Activated T-helper 1 cell treated with anti-CD3 and anti-CD28 coated beads, Interleukin-12 subunit alpha, Interleukin-12 subunit beta, Interleukin-2, Interleukin-4 antibody, amounts not matched to agents 30 ng/mL and 10 ng/mL and 1 ng/mL, durations not matched to agents 14 hours and 24 hours and 36 hours (primary cell): Measurements from ENCODE around the gene GGTLC1. TPM values are rescaled to one million over a fixed set of nuclear protein-coding genes. Genes with fewer than 3 reads are reported as not detected.
"Not testable (repeated sequence)": the region's sequence is repeated elsewhere in the genome, so short reads cannot be mapped to it uniquely, and the experiment has no call there.

Source experiments
- DNase-seq: peaks from one replicate; pipeline ENCODE4 v3.0.0; 2021; ENCODE audit warnings: low spot score
- H3K27ac Mint-ChIP-seq: one replicate; pipeline ENCODE4 v1.8.0; 2021; ENCODE audit warnings: mild to moderate bottlenecking, mixed read lengths
- H3K27me3 Mint-ChIP-seq: one replicate; pipeline ENCODE4 v1.8.0; 2022; ENCODE audit warnings: mild to moderate bottlenecking, moderate library complexity, mixed read lengths; ENCODE audit not compliant: insufficient read depth
- H3K36me3 Mint-ChIP-seq: one replicate; pipeline ENCODE4 v1.8.0; 2021; ENCODE audit warnings: low read depth, mixed read lengths
- H3K4me1 Mint-ChIP-seq: one replicate; pipeline ENCODE4 v1.8.0; 2021; ENCODE audit warnings: low read depth, mixed read lengths
- H3K4me3 Mint-ChIP-seq: one replicate; pipeline ENCODE4 v1.8.0; 2021; ENCODE audit warnings: mild to moderate bottlenecking, moderate library complexity, mixed read lengths
- H3K9me3 Mint-ChIP-seq: one replicate; pipeline ENCODE4 v1.8.0; 2021; ENCODE audit warnings: mixed read lengths
- intact Hi-C: fragments of 100-400 bp; cut with micrococcal nuclease; formaldehyde crosslinking; loops from one replicate; pipeline ENCODE4 v1.15.1; 2024
- total RNA-seq: library from RNA; stranded (reverse); gene quantifications from 2 replicates; pipeline ENCODE4 v1.2.3, GENCODE V29; 2022

Gene GGTLC1
- total RNA-seq, 1 donor from 2014 or later, result not detected

DNA sequence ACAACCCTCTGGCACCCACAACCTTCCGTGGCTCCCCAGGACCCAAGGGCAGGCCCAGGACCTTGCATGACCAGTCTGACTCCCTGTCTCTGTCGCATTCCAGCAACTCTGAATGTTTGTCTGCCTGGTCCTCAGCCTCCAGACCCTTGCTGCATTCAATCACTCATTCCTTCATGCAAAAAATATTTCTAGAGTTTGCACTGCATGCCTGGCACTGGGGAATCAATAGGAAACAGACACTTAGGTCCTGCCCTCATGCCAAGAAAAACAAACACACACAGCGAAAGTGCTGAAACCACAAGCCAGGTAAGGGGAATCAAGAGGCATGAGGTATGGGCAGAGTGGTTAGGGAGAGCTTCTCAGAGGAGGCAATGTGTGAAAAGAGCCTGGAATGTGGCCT lies 1.9 kb downstream of the GGTLC1 start:
- H3K4me3 Mint-ChIP-seq, H3K4me1 Mint-ChIP-seq, H3K27ac Mint-ChIP-seq, H3K9me3 Mint-ChIP-seq, intact Hi-C loops, DNase-seq, H3K27me3 Mint-ChIP-seq, H3K36me3 Mint-ChIP-seq: not testable (repeated sequence)

DNA sequence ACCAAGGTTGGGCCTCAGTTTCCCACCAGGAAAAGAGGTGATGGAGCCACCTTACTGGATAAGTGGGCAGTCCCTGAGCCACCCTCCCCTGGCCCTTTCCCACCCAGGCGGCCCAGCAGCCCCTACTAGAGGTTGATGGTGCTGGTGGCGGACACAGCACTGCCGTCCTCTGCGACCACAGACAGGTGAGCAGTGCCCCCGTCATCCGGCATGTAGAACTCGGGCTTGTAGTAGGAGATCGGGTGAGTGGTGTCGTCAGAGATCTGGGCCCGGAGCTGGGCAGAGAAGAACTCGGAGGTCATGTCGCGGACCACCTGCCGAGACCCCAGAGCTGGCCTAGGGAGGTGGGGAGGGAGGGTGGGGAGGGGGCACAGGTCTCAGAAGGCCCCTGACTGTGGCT lies 2.3 kb downstream of the GGTLC1 start:
- intact Hi-C loops, H3K4me3 Mint-ChIP-seq, H3K27ac Mint-ChIP-seq: not testable (repeated sequence)

DNA sequence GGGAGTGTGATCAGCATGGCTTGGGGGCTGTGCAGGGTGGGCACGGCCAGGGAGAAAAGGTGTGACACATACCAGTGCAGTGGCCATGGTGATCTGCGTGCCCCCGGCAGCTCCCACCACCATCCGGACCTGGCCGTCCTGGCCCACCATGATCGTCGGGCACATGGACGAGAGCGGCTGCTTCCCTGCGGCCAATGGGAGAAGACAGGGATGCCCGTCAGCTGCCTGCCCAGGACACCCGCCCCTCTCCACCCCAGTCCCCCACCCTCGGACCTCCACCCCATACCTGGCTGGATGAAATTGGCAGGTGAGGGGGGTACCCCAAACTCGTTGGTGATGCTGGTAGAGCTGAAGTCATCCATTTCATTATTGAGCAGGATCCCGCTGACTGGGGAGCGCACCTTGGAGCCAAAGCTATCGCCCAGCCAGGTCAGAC lies 2.8 kb downstream of the GGTLC1 start:
- intact Hi-C loops, H3K36me3 Mint-ChIP-seq, DNase-seq, H3K4me3 Mint-ChIP-seq, H3K9me3 Mint-ChIP-seq, H3K4me1 Mint-ChIP-seq, H3K27me3 Mint-ChIP-seq, H3K27ac Mint-ChIP-seq: not testable (repeated sequence)

More for the DNA sequence above, 2.3 kb downstream of the GGTLC1 start:
- H3K36me3 Mint-ChIP-seq, H3K9me3 Mint-ChIP-seq, H3K27me3 Mint-ChIP-seq, DNase-seq, H3K4me1 Mint-ChIP-seq: not testable (repeated sequence)

DNA sequence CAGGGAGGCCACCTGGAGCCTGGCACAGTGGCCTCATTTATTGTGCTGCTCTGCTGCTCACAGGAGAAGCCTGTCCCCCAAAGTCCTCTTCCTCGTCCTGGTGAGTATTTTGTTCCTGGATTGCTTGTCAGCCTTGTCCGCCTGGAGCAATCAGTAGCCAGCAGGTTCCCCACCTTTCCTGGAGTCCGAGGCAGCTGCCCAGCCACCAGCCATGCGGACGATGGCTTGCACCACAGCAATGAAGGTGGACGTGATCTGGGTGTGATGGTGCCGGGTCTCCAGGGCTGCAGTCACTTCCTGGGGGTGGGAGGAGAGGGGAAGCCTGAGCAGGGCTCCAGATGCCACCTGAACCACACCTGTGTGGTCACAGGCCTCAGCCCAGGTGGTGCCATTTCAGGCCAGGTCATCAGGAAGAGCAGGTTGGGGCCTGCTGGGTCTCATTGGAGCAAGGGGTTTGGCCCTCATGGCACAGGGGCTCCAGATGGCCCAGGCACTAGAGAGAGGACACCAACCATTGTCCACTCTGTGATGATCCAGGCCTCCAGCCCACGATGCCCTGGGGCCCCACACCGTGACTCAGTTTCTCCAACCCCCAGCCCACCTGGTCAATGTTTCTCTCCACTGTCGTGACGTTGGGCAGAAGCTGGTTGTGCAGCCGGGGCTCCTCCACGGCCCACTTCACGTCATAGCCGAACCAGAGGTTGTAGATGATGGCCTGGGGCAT lies 3.4 kb downstream of the GGTLC1 start:
- intact Hi-C loops, H3K27ac Mint-ChIP-seq, H3K4me3 Mint-ChIP-seq, DNase-seq, H3K4me1 Mint-ChIP-seq, H3K9me3 Mint-ChIP-seq, H3K27me3 Mint-ChIP-seq, H3K36me3 Mint-ChIP-seq: not testable (repeated sequence)

DNA sequence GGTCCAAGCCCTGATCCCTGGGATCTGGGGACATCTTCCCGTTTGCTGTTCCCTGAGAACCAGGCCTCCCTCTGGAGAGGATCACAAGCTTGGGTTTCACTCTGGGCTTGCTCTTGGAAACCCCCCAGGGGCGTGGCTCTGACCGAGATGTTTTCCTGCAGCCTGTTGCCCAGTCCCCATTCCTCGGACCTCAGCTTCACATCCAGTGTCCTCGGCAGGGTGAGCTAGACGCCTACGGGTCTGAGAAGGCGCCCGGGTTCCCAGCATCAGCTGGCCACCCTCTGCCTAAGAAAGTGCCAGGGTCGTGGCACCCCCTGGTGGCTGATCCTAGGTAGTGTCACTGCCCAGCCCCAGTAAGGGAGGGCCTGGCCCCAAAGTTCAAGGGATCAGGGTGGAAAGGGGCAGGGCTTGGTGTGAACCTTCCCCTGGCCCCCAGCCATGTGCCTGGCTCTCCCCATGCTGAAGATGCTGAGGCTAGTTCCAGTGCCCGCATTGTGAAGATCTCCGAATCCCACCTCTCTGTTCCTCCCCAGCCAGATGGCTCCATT lies 4.0 kb downstream of the GGTLC1 start:
- H3K36me3 Mint-ChIP-seq, intact Hi-C loops, H3K4me1 Mint-ChIP-seq: not testable (repeated sequence)

DNA sequence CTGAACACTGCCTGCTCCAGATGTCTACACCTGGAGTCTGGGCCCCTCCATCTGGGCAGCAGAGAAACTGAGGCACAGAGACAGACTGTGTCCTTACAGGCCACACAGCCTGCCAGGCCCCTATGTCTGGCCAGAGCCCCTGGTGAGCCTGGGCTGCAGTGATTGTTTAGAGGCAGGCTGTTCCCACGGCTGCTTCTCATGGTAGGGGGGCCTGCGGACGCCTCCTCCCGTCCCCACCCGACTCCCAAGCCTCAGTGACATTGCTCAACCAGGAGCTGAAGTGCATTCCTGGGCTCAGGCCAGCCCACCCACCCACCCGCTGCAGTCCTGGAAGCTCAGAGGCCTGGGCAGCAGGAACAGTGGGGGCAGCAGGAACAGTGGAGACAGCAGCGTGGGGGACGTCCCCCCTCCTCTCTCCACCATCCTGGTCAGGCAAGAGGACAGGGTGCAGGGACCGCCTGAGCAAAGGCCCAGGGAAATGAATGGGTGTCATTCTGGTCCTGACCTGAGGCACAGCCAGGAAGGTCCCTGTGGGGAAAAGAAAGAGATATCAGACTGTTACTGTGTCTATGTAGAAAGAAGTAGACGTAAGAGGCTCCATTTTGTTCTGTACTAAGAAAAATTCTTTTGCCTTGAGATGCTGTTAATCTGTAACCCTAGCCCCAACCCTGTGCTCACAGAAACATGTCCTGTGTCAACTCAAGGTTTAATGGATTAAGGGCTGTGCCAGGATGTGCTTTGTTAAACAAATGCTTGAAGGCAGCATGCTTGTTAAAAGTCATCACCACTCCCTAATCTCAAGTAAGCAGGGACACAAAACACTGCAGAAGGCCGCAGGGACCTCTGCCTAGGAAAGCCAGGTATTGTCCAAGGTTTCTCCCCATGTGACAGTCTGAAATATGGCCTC lies 6.2 kb downstream of the GGTLC1 start:
- H3K4me3 Mint-ChIP-seq, H3K4me1 Mint-ChIP-seq, H3K27ac Mint-ChIP-seq, intact Hi-C loops, H3K36me3 Mint-ChIP-seq, DNase-seq, H3K27me3 Mint-ChIP-seq, H3K9me3 Mint-ChIP-seq: not testable (repeated sequence)

More for the DNA sequence above, 4.0 kb downstream of the GGTLC1 start:
- not testable (repeated sequence) for H3K4me3 Mint-ChIP-seq, H3K27me3 Mint-ChIP-seq, H3K9me3 Mint-ChIP-seq, DNase-seq, H3K27ac Mint-ChIP-seq

DNA sequence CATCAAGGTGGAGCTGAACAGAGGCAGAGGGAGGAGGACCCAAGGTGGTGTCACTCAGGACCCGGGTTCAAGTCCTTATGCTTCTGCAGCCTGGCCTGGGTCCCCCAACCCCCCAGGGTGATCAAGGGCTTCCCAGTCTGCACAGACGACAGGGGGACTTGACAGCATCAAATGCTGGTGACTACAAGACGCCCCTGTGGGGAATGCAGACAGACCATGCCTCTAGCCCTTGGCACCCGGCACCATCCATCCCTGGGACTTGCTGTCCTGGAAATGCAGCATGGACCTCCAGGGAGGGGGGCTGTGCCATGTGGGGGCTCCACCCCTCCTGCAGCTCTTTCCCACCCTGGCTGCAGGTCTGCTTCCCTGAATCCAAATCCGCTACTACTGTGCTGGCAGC lies 7.1 kb downstream of the GGTLC1 start:
- H3K27ac Mint-ChIP-seq, H3K4me3 Mint-ChIP-seq, H3K36me3 Mint-ChIP-seq, H3K27me3 Mint-ChIP-seq, H3K9me3 Mint-ChIP-seq, H3K4me1 Mint-ChIP-seq, intact Hi-C loops, DNase-seq: not testable (repeated sequence)

DNA sequence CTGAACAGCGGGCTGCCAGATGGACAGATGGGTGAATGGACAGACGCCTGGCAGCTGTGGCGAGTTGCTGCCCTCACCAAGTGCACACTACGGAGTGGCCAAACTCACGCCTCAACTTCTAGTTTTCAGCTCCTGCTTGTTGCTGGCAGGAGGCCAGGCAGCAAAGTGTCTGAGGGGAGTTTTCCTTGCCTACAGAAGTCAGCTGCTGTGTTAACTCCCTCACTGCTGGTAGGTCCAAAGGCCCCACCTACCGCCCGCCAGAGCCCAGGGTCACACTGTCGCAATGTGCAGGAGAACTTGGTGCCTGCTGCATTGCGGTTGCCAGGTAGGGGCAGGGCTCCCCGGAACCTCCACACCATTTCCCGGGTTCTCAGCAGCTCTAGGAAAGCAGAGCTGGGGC lies 7.6 kb downstream of the GGTLC1 start:
- H3K27ac Mint-ChIP-seq, DNase-seq, intact Hi-C loops, H3K9me3 Mint-ChIP-seq, H3K4me3 Mint-ChIP-seq, H3K4me1 Mint-ChIP-seq, H3K27me3 Mint-ChIP-seq, H3K36me3 Mint-ChIP-seq: not testable (repeated sequence)

DNA sequence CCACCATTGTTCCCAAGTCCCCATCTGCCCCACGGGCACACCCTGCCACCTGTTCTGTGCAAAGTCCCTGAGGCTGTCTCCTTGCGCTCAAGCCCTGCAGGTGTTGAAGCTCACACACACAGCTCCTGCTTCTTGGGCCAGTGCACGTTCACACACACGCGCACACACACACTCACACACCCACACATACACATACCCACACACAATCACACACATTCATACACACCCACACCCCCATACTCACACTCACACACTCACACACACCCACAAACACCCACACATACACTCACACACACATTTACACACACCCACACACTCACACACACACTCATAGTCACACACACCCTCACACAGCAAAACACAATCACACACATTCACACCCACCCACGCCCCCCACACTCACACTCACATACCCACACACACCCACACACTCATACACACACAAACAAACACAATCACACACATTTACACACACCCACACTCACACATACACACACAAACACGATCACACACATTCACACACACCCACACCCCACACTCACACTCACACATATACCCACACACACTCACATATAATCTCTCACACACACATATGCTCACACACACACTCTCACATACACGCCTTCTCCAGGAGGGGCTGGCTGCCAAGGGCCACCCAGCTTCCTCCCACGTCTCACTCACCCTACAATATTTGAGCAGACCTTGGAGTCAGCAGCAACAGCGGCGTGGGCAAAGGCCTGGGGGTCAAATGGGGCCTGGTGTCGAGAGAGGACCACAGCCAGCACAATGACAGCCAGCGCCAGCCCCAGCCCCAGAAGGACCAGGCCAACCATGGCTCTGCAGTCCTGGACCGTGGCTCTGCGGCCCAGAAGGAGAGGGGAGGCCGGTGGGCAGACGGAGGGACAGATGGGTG lies 8.4 kb downstream of the GGTLC1 start:
- intact Hi-C loops, H3K27me3 Mint-ChIP-seq, H3K4me1 Mint-ChIP-seq, H3K9me3 Mint-ChIP-seq, H3K36me3 Mint-ChIP-seq, H3K4me3 Mint-ChIP-seq, DNase-seq: not testable (repeated sequence)
- H3K27ac Mint-ChIP-seq, result peak overlapping the region; percentile 57

DNA sequence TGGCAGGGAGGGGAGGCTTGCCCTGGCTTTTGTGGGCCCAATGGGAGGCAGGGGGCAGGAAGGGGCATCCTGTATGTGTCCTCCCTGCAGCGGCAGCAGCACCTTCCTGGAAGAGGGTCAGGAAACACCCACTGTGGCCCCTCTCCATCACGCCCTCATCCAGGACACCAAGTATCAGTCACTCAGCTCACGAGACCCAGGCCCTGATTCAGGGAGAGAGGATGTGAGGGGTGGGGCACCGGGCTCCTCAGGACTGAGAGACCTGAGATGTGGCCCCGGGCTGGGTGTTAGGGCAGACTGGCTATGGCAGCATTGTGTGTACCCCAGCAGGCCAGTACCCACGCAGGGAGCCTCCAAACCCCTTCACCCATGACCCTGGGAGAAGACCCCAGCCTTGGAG lies 9.2 kb downstream of the GGTLC1 start:
- intact Hi-C loops, H3K4me1 Mint-ChIP-seq, H3K4me3 Mint-ChIP-seq, H3K27ac Mint-ChIP-seq, H3K36me3 Mint-ChIP-seq, DNase-seq, H3K9me3 Mint-ChIP-seq, H3K27me3 Mint-ChIP-seq: not testable (repeated sequence)

DNA sequence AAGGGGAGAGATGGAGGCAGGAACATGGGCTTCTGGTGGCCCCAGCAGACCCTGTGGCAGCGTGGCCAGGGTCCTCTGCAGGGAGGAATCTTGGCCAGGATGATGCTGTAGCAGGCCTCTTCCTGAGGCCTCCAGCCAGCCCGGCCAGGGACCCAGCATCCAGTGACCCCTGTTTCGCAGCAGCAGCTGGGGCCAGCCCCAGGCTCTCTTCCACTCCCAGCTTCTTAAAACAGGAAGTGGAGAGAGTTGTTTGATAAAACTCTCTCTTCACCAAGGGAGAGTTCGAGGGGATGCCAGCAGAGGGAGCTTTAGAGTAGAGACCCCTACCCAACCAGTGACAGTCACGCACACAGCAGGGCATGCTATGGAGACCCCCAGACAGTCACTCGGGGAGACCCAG lies 10.1 kb downstream of the GGTLC1 start:
- DNase-seq, H3K27me3 Mint-ChIP-seq, H3K36me3 Mint-ChIP-seq, H3K9me3 Mint-ChIP-seq, intact Hi-C loops, H3K4me1 Mint-ChIP-seq, H3K27ac Mint-ChIP-seq, H3K4me3 Mint-ChIP-seq: not testable (repeated sequence)

DNA sequence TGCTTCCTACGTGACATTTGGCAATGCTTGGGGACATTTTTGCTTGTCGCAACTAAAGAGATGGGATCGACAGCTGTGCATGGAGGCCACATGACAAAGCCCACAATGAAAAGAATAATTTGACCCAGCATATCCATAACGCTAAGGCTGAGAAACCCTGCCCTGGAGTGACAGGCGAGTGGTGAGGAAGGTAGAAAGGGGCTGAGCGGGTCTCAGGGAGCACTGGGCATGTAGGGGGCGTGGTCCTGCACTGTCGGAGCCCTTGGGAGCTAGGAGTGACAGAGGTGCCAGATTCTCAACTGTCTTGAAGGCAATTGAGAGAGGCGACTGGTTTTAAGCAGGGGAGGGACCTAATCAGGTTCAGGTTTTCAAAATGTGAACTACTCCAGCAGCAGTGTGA lies 13.6 kb downstream of the GGTLC1 start:
- H3K27me3 Mint-ChIP-seq, result no peaks in the 10 kb centered on the region
- no peaks in the 10 kb centered on the region for H3K9me3 Mint-ChIP-seq
- H3K4me1 Mint-ChIP-seq, result no peaks in the 10 kb centered on the region
- no peak for DNase-seq
- no peak overlapping the region for H3K4me3 Mint-ChIP-seq
- H3K36me3 Mint-ChIP-seq, result no peaks in the 10 kb centered on the region
- intact Hi-C loops, result no loop called here
- H3K27ac Mint-ChIP-seq, result no peak overlapping the region
